PFSK-1 (cell line): ENCODE data around the gene S100A7A.

ENCODE experiments used
- FOXP2 ChIP-seq: optimal IDR thresholded peaks from 2 replicates; pipeline ENCODE3; 2011; ENCODE audit warnings: borderline replicate concordance, control low read depth, inconsistent platforms; ENCODE audit not compliant: insufficient read depth; ENCODE audit errors: extremely low read length, extremely low read depth
- POLR2AphosphoS5 ChIP-seq: IDR thresholded peaks from 2 replicates; pipeline ENCODE4 v1.6.1; 2012; ENCODE audit warnings: low read depth, mild to moderate bottlenecking, control low read depth, low read length, moderate library complexity
- REST ChIP-seq, 2 experiments: IDR thresholded peaks; 2 replicates each; pipeline versions ENCODE4 v1.6.1 to v1.8.0; 2011 to 2012; ENCODE audit warnings: low read depth in 2 of 2, low read length in 2 of 2, control low read depth in 1 of 2, inconsistent platforms in 1 of 2, mild to moderate bottlenecking in 1 of 2, moderate library complexity in 1 of 2; ENCODE audit not compliant: insufficient read depth in 1 of 2
- SIN3A ChIP-seq: IDR thresholded peaks from 2 replicates; pipeline ENCODE4 v1.6.1; 2012; ENCODE audit warnings: mild to moderate bottlenecking, low read length, moderate library complexity, borderline replicate concordance; ENCODE audit not compliant: insufficient read depth
- TAF1 ChIP-seq: IDR thresholded peaks from 2 replicates; pipeline ENCODE4 v1.6.1; 2012; ENCODE audit warnings: low read length, control low read depth, borderline replicate concordance; ENCODE audit not compliant: insufficient read depth

Gene S100A7A

GRCh38 chr1:153397051-153397923 is 19.0 kb upstream of the S100A7A start:
- TF ChIP-seq POLR2AphosphoS5 (no peak), TAF1 (no peak), SIN3A (no peak)

- no peak for TF ChIP-seq TAF1
- no peak for TF ChIP-seq FOXP2
- TF ChIP-seq POLR2AphosphoS5 = no peak
- TF ChIP-seq REST (IDR thresholded peaks at IDR 0.05; ENCODE audit: insufficient read depth in 1 of 2, low read depth in 2 of 2, low read length in 2 of 2) = no peak
- no peak for TF ChIP-seq SIN3A
Measured at GRCh38 chr1:153397924-153398651, 18.2 kb upstream of the S100A7A start.

- TF ChIP-seq FOXP2 = no peak
- TF ChIP-seq SIN3A = no peak
- no peak for TF ChIP-seq POLR2AphosphoS5
- no peak for TF ChIP-seq REST (IDR thresholded peaks at IDR 0.05; ENCODE audit: insufficient read depth in 1 of 2, low read depth in 2 of 2, low read length in 2 of 2)
- no peak for TF ChIP-seq TAF1
Measured at GRCh38 chr1:153399401-153400055, 16.8 kb upstream of the S100A7A start.

- TF ChIP-seq TAF1 (no peak), SIN3A (no peak), FOXP2 (no peak), POLR2AphosphoS5 (no peak), REST (IDR thresholded peaks at IDR 0.05; ENCODE audit: insufficient read depth in 1 of 2, low read depth in 2 of 2, low read length in 2 of 2) (no peak)
Measured at GRCh38 chr1:153400244-153400643, 16.1 kb upstream of the S100A7A start.

GRCh38 chr1:153401461-153401860 is 14.9 kb upstream of the S100A7A start:
- no peak for TF ChIP-seq FOXP2
- TF ChIP-seq REST (IDR thresholded peaks at IDR 0.05; ENCODE audit: insufficient read depth in 1 of 2, low read depth in 2 of 2, low read length in 2 of 2) = no peak
- no peak for TF ChIP-seq POLR2AphosphoS5
- no peak for TF ChIP-seq TAF1
- TF ChIP-seq SIN3A = no peak
